ENCODE data around the gene PCTP.
A peak's percentile ranks its signal among the peaks of the same experiment; 100 is the strongest.

PCTP gene

DNA sequence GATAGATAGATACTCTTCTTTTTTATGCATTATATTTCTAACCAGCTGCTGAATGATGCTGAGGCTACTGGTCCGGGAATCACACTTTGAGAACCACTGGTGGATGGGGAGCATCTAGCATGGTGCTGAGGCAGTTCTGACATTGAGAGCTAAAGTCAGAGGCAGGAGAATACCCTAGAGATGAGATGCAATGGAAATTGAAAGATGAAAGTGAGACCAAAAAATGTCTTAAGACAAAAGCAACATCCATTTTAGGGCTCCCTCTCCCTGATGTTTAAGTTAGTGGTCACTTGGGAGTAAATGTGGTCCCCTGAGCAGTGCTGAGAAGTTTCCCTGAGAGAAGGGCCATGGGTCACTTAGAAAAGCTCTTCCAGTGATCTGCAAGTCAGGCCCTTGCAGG, 6.8 kb downstream of the PCTP start:
- WGBS: 100% methylated on average over 1 of the region's 1 CpG

DNA sequence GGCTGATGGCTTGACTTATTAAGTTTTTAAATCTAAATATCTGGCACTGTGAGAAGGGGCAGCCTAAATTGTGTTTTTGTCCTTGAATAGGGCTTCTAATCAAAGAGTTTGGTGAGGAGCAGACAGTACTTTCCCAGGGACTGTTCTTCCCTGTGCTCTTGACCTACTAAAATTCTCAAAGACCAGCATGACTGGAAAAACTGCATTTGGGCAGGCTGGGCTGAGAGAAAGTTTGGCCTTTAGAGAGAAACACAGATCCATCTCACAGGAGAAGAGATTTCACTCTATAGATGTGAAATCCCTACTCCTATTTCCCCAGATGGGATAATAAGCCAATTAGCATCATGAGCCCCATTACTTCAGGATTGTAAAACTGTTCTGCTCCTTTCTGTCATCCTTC, 7.3 kb downstream of the PCTP start:
- H2BK5ac ChIP-seq (ENCODE audit: low read depth, low read length, poor library complexity, severe bottlenecking): no peak overlapping the region
- H3K4me3 ChIP-seq (ENCODE audit: insufficient read depth in 1 of 2, low read depth in 1 of 2, low read length in 2 of 2): no peak overlapping the region
- H2BK15ac ChIP-seq (ENCODE audit: low read depth, poor library complexity, severe bottlenecking): no peak overlapping the region
- H2AFZ ChIP-seq (ENCODE audit: low read depth, low read length): no peak overlapping the region
- no peak overlapping the region for H3K18ac ChIP-seq (ENCODE audit: low read depth in 1 of 2, low read length in 2 of 2)
- no peaks in the 10 kb centered on the region for H3K27me3 ChIP-seq (ENCODE audit: control insufficient read depth in 1 of 2, insufficient read depth in 1 of 2, low read length in 2 of 2)
- H3K36me3 ChIP-seq (ENCODE audit: control insufficient read depth in 1 of 2, insufficient read depth in 2 of 2, low read depth in 1 of 2, low read length in 2 of 2): peaks cover 4 to 19% of the 10 kb centered on the region in 2 experiments
- no peak overlapping the region for H3K14ac ChIP-seq (ENCODE audit: low read length in 2 of 2)
- H2BK12ac ChIP-seq (ENCODE audit: low read length in 2 of 2): no peak overlapping the region
- peaks cover 41% of the 10 kb centered on the region for H3K79me1 ChIP-seq (replicated peaks; ENCODE audit: low read length, poor library complexity, severe bottlenecking)
- no peak for DNase-seq
- H3K27ac ChIP-seq (ENCODE audit: low read length, poor library complexity, severe bottlenecking): no peak overlapping the region
- H3K9me3 ChIP-seq (ENCODE audit: control insufficient read depth, low read length): no peaks in the 10 kb centered on the region
- no peak overlapping the region for H3K9ac ChIP-seq (ENCODE audit: low read length)
- H3K23ac ChIP-seq (ENCODE audit: low read length in 2 of 2): no peak overlapping the region
- H2BK120ac ChIP-seq (ENCODE audit: low read depth, low read length): no peak overlapping the region
- no peak overlapping the region for H4K91ac ChIP-seq (ENCODE audit: low read length)
- no peak overlapping the region for H3K4ac ChIP-seq (ENCODE audit: low read depth in 1 of 2, low read length in 2 of 2)
- no peak overlapping the region for H2AK5ac ChIP-seq (ENCODE audit: low read length, severe bottlenecking)
- no peak overlapping the region for H3K4me2 ChIP-seq (ENCODE audit: low read length, poor library complexity, severe bottlenecking)
- no peaks in the 10 kb centered on the region for H3K4me1 ChIP-seq (ENCODE audit: control insufficient read depth, insufficient read depth, low read depth, low read length)
- no peak overlapping the region for H4K8ac ChIP-seq (ENCODE audit: low read length)

More for the DNA sequence above, 6.8 kb downstream of the PCTP start:
- Histone ChIP-seq H3K14ac (ENCODE audit: low read length in 2 of 2) (no peak overlapping the region), H4K8ac (ENCODE audit: low read length) (no peak overlapping the region), H3K9me3 (ENCODE audit: control insufficient read depth, low read length) (no peaks in the 10 kb centered on the region), H4K91ac (ENCODE audit: low read length) (no peak overlapping the region), H3K36me3 (ENCODE audit: control insufficient read depth in 1 of 2, insufficient read depth in 2 of 2, low read depth in 1 of 2, low read length in 2 of 2) (peaks cover 4 to 19% of the 10 kb centered on the region in 2 experiments), H2AFZ (ENCODE audit: low read depth, low read length) (no peak overlapping the region), H3K4me2 (ENCODE audit: low read length, poor library complexity, severe bottlenecking) (no peak overlapping the region), H3K18ac (ENCODE audit: low read depth in 1 of 2, low read length in 2 of 2) (no peak overlapping the region), H2BK120ac (ENCODE audit: low read depth, low read length) (no peak overlapping the region), H3K4me1 (ENCODE audit: control insufficient read depth, insufficient read depth, low read depth, low read length) (no peaks in the 10 kb centered on the region), H2AK5ac (ENCODE audit: low read length, severe bottlenecking) (no peak overlapping the region), H2BK5ac (ENCODE audit: low read depth, low read length, poor library complexity, severe bottlenecking) (no peak overlapping the region), H3K9ac (ENCODE audit: low read length) (no peak overlapping the region), H3K27me3 (ENCODE audit: control insufficient read depth in 1 of 2, insufficient read depth in 1 of 2, low read length in 2 of 2) (no peaks in the 10 kb centered on the region), H3K23ac (ENCODE audit: low read length in 2 of 2) (no peak overlapping the region), H2BK12ac (ENCODE audit: low read length in 2 of 2) (no peak overlapping the region), H2BK15ac (ENCODE audit: low read depth, poor library complexity, severe bottlenecking) (no peak overlapping the region), H3K4ac (ENCODE audit: low read depth in 1 of 2, low read length in 2 of 2) (no peak overlapping the region), H3K4me3 (ENCODE audit: insufficient read depth in 1 of 2, low read depth in 1 of 2, low read length in 2 of 2) (no peak overlapping the region), H3K79me1 (replicated peaks; ENCODE audit: low read length, poor library complexity, severe bottlenecking) (peaks cover 44% of the 10 kb centered on the region), H3K27ac (ENCODE audit: low read length, poor library complexity, severe bottlenecking) (no peak overlapping the region)
- DNase-seq: no peak

DNA sequence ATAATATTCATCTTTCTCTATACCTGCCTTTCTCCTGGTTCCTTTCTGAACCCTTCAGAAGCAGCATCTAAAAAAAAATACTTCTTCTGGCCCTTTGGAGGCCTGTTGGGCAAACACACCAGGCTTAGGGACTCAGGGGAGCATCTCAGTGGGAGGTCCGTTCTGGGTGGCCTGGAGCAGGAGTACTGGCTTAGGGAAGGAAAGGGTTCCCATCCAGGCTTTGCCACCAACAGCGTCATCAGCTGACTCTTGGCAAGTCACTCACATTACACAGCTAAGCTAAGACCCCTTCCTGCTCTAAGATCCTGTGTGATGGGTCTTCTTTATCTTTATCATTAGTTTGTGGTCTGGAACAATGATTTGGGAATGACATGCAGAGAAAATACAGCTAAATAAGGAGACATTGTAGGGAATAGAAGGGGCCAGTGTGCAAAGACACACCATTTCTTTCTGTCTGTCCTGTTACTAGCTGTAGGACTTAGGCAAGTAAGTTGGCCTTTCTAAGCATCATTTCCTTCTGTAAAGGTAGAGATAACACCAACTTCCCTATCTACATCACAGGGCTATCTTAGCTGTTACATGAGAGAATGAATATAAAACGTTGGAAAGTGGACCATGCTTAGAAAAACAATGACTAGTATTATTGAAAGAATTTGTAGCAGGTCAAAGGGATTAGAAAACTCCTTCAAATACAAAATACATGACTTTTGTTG, 9.9 kb downstream of the PCTP start:
- Histone ChIP-seq H3K79me1 (replicated peaks; ENCODE audit: low read length, poor library complexity, severe bottlenecking) (peaks cover 31% of the 10 kb centered on the region), H2BK12ac (ENCODE audit: low read length in 2 of 2) (no peak overlapping the region), H3K36me3 (ENCODE audit: control insufficient read depth in 1 of 2, insufficient read depth in 2 of 2, low read depth in 1 of 2, low read length in 2 of 2) (peaks cover 0 to 3% of the 10 kb centered on the region in 2 experiments), H3K4me1 (ENCODE audit: control insufficient read depth, insufficient read depth, low read depth, low read length) (no peaks in the 10 kb centered on the region), H3K18ac (ENCODE audit: low read depth in 1 of 2, low read length in 2 of 2) (no peak overlapping the region), H2BK15ac (ENCODE audit: low read depth, poor library complexity, severe bottlenecking) (no peak overlapping the region), H3K4ac (ENCODE audit: low read depth in 1 of 2, low read length in 2 of 2) (no peak overlapping the region), H3K14ac (ENCODE audit: low read length in 2 of 2) (no peak overlapping the region), H3K27me3 (ENCODE audit: control insufficient read depth in 1 of 2, insufficient read depth in 1 of 2, low read length in 2 of 2) (no peaks in the 10 kb centered on the region), H2BK120ac (ENCODE audit: low read depth, low read length) (no peak overlapping the region), H4K8ac (ENCODE audit: low read length) (no peak overlapping the region), H3K23ac (ENCODE audit: low read length in 2 of 2) (no peak overlapping the region), H2AK5ac (ENCODE audit: low read length, severe bottlenecking) (no peak overlapping the region), H2AFZ (ENCODE audit: low read depth, low read length) (no peak overlapping the region), H3K4me3 (ENCODE audit: insufficient read depth in 1 of 2, low read depth in 1 of 2, low read length in 2 of 2) (no peak overlapping the region), H3K27ac (ENCODE audit: low read length, poor library complexity, severe bottlenecking) (no peak overlapping the region), H2BK5ac (ENCODE audit: low read depth, low read length, poor library complexity, severe bottlenecking) (no peak overlapping the region), H3K9ac (ENCODE audit: low read length) (no peak overlapping the region), H3K9me3 (ENCODE audit: control insufficient read depth, low read length) (no peaks in the 10 kb centered on the region), H3K4me2 (ENCODE audit: low read length, poor library complexity, severe bottlenecking) (no peak overlapping the region), H4K91ac (ENCODE audit: low read length) (no peak overlapping the region)
- DNase-seq: no peak
- WGBS: 100% methylated on average over 1 of the region's 3 CpGs

DNA sequence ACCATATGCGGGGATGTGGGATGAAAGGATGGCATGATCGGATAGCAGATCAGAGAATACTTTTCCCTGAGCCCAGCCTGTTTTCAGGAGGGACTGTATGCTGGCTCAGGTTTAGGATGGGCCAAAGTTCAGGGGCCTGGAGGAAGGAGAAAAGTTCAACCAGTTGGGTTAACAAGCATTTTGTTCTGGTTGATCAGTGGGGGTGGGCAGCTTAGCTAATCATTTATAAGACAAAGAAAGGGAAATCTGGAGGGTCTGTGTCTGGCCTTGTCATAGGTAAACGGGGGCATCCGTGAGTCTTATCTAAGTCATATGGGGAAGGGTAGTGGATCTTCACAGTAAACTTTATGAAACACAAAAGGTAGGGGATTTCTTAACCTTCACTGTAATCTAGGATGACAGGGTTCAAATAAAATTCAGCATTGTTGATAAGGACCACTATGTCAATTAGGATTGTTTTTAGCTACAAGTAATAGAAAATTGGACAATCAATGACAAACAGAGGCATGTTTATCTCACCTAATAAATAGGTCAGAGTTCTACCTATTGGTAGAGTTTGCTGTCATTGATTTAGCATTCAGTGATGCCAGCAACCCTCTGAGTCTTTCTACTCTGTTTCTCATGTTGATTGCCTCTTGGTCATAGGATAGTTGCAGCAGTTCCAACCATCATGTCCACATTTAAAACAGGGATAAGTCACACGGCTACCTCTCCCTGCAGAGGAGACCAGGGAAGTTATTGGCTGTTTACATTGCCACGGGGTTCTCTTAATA, 11.4 kb downstream of the PCTP start:
- no peak overlapping the region for H3K14ac ChIP-seq (ENCODE audit: low read length in 2 of 2)
- no peak overlapping the region for H2AK5ac ChIP-seq (ENCODE audit: low read length, severe bottlenecking)
- H3K4me1 ChIP-seq (ENCODE audit: control insufficient read depth, insufficient read depth, low read depth, low read length): no peaks in the 10 kb centered on the region
- no peak overlapping the region for H4K8ac ChIP-seq (ENCODE audit: low read length)
- peaks cover 0 to under 1% of the 10 kb centered on the region in 2 experiments for H3K36me3 ChIP-seq (ENCODE audit: control insufficient read depth in 1 of 2, insufficient read depth in 2 of 2, low read depth in 1 of 2, low read length in 2 of 2)
- H3K9me3 ChIP-seq (ENCODE audit: control insufficient read depth, low read length): no peaks in the 10 kb centered on the region
- no peak overlapping the region for H2BK120ac ChIP-seq (ENCODE audit: low read depth, low read length)
- WGBS: 93% methylated on average over 6 of the region's 6 CpGs
- peak overlapping the region in 1 of 2 experiments; percentile 2 for H3K18ac ChIP-seq (ENCODE audit: low read depth in 1 of 2, low read length in 2 of 2)
- no peak overlapping the region for H2BK12ac ChIP-seq (ENCODE audit: low read length in 2 of 2)
- H3K27me3 ChIP-seq (ENCODE audit: control insufficient read depth in 1 of 2, insufficient read depth in 1 of 2, low read length in 2 of 2): no peaks in the 10 kb centered on the region
- DNase-seq: no peak
- H3K9ac ChIP-seq (ENCODE audit: low read length): no peak overlapping the region
- H3K4me3 ChIP-seq (ENCODE audit: insufficient read depth in 1 of 2, low read depth in 1 of 2, low read length in 2 of 2): no peak overlapping the region
- no peak overlapping the region for H2BK15ac ChIP-seq (ENCODE audit: low read depth, poor library complexity, severe bottlenecking)
- no peak overlapping the region for H2BK5ac ChIP-seq (ENCODE audit: low read depth, low read length, poor library complexity, severe bottlenecking)
- H3K79me1 ChIP-seq (replicated peaks; ENCODE audit: low read length, poor library complexity, severe bottlenecking): peaks cover 29% of the 10 kb centered on the region
- no peak overlapping the region for H3K4me2 ChIP-seq (ENCODE audit: low read length, poor library complexity, severe bottlenecking)
- H3K23ac ChIP-seq (ENCODE audit: low read length in 2 of 2): no peak overlapping the region
- no peak overlapping the region for H3K27ac ChIP-seq (ENCODE audit: low read length, poor library complexity, severe bottlenecking)
- H2AFZ ChIP-seq (ENCODE audit: low read depth, low read length): no peak overlapping the region
- H4K91ac ChIP-seq (ENCODE audit: low read length): no peak overlapping the region
- H3K4ac ChIP-seq (ENCODE audit: low read depth in 1 of 2, low read length in 2 of 2): no peak overlapping the region

Data from mesenchymal stem cell (in vitro differentiated cells and primary cell).